Trophoblast cell (in vitro differentiated cells and primary cell): ENCODE data around the gene ARFGEF2.
A peak's percentile ranks its signal among the peaks of the same experiment; 100 is the strongest.

ENCODE experiments used
- DNase-seq, 2 donors: peaks; one replicate each; pipeline ENCODE4 v3.0.0-alpha.2; 2016
- H2AFZ ChIP-seq: 2 replicates; pipeline ENCODE4 v1.6.1; 2013; ENCODE audit warnings: low read length, moderate library complexity, mild to moderate bottlenecking; ENCODE audit not compliant: insufficient read depth, poor library complexity
- H2AK5ac ChIP-seq: 2 replicates; pipeline ENCODE4 v1.6.1; 2013; ENCODE audit warnings: mild to moderate bottlenecking, low read length
- H2BK120ac ChIP-seq: 2 replicates; pipeline ENCODE4 v1.6.1; 2013; ENCODE audit warnings: low read length, mild to moderate bottlenecking, moderate library complexity; ENCODE audit not compliant: insufficient read depth, poor library complexity
- H2BK12ac ChIP-seq: 2 replicates; pipeline ENCODE4 v1.6.1; 2013; ENCODE audit warnings: mild to moderate bottlenecking, low read length, moderate library complexity
- H2BK5ac ChIP-seq: 2 replicates; pipeline ENCODE4 v1.6.1; 2013; ENCODE audit warnings: low read length, low read depth, moderate library complexity, mild to moderate bottlenecking; ENCODE audit not compliant: poor library complexity
- H3K14ac ChIP-seq: 2 replicates; pipeline ENCODE4 v1.6.1; 2013; ENCODE audit warnings: mild to moderate bottlenecking, low read length
- H3K18ac ChIP-seq: 2 replicates; pipeline ENCODE4 v1.6.1; 2013; ENCODE audit warnings: mild to moderate bottlenecking, low read length
- H3K23ac ChIP-seq: 2 replicates; pipeline ENCODE4 v1.6.1; 2013; ENCODE audit warnings: low read length
- H3K27ac ChIP-seq: 2 replicates; pipeline ENCODE4 v1.5.1; 2013; ENCODE audit warnings: low read depth, mild to moderate bottlenecking, inconsistent platforms, low read length, moderate library complexity
- H3K27me3 ChIP-seq: 2 replicates; pipeline ENCODE4 v1.6.1; 2013; ENCODE audit warnings: inconsistent platforms, mild to moderate bottlenecking, low read length, moderate library complexity; ENCODE audit not compliant: insufficient read depth
- H3K36me3 ChIP-seq, 2 experiments: 1 replicate in 1 of 2; 2 replicates in 1 of 2; pipeline ENCODE4 v1.6.1; 2013; ENCODE audit warnings: low read length in 2 of 2, mild to moderate bottlenecking in 2 of 2, moderate library complexity in 1 of 2; ENCODE audit not compliant: insufficient read depth in 2 of 2, control insufficient read depth in 1 of 2
- H3K4ac ChIP-seq: 2 replicates; pipeline ENCODE4 v1.6.1; 2013; ENCODE audit warnings: low read depth, mild to moderate bottlenecking, low read length, moderate library complexity
- H3K4me1 ChIP-seq, 2 experiments: 1 replicate in 1 of 2; 2 replicates in 1 of 2; pipeline ENCODE4 v1.6.1; 2013; ENCODE audit warnings: low read length in 2 of 2, mild to moderate bottlenecking in 2 of 2, moderate library complexity in 1 of 2; ENCODE audit not compliant: insufficient read depth in 2 of 2, control insufficient read depth in 1 of 2
- H3K4me2 ChIP-seq: 2 replicates; pipeline ENCODE4 v1.6.1; 2013; ENCODE audit warnings: inconsistent platforms, mild to moderate bottlenecking, low read length, moderate library complexity
- H3K4me3 ChIP-seq: 2 replicates; pipeline ENCODE4 v1.5.1; 2013; ENCODE audit warnings: mild to moderate bottlenecking, low read depth, low read length, inconsistent platforms
- H3K79me1 ChIP-seq: one replicate; pipeline ENCODE4 v1.6.1; 2013; ENCODE audit warnings: low read length
- H3K79me2 ChIP-seq: 2 replicates; pipeline ENCODE4 v1.6.1; 2013; ENCODE audit warnings: low read length, mild to moderate bottlenecking; ENCODE audit not compliant: control insufficient read depth, insufficient read depth, poor library complexity
- H3K9ac ChIP-seq: 2 replicates; pipeline ENCODE4 v1.6.1; 2013; ENCODE audit warnings: mild to moderate bottlenecking, low read length
- H3K9me3 ChIP-seq: 2 replicates; pipeline ENCODE4 v1.6.1; 2013; ENCODE audit warnings: low read depth, mild to moderate bottlenecking, control low read depth, inconsistent platforms, low read length; ENCODE audit not compliant: insufficient read depth
- H4K12ac ChIP-seq: 2 replicates; pipeline ENCODE4 v1.6.1; 2013; ENCODE audit warnings: low read depth, mild to moderate bottlenecking, low read length, moderate library complexity
- H4K8ac ChIP-seq: 2 replicates; pipeline ENCODE4 v1.6.1; 2013; ENCODE audit warnings: low read depth, mild to moderate bottlenecking, low read length, moderate library complexity
- H4K91ac ChIP-seq: one replicate; pipeline ENCODE4 v1.6.1; 2013; ENCODE audit warnings: low read depth, mild to moderate bottlenecking, low read length, moderate library complexity
- WGBS: extraction: QIAGEN DNeasy Blood & Tissue Kit; methylation state at CpG from one replicate; pipeline ENCODE4 v1.1.7; 2013; ENCODE audit warnings: missing lambda C conversion rate; ENCODE audit not compliant: insufficient read length, insufficient coverage; ENCODE audit errors: extremely low coverage; 5-methylcytosine and 5-hydroxymethylcytosine counted together

Gene ARFGEF2

DNA sequence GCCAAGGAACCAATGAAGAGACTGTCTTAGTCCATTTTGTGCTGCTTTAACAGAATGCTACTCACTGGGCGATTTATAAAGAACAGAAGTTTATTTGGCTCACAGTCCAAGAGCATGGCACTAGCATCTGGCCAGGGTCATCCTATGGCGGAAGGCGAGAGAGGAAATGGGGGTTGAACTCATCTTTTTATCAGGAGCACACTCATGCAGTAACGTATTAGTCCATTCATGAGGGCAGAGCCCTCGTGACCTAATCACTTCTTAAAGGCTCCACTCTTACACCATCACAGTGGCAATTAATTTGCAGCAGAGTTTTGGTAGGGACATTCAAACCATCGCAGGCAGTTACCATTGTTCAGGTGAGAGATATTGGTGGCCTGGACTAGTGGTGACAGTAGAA is 8.5 kb downstream of the ARFGEF2 start:
- no peak overlapping the region for H3K14ac ChIP-seq
- H3K4me1 ChIP-seq: peaks cover 10 to 19% of the 10 kb centered on the region in 2 experiments
- H3K9me3 ChIP-seq: no peaks in the 10 kb centered on the region
- H3K18ac ChIP-seq: no peak overlapping the region
- H2BK5ac ChIP-seq: no peak overlapping the region
- H3K36me3 ChIP-seq: no peaks in the 10 kb centered on the region
- no peak overlapping the region for H4K8ac ChIP-seq
- H3K27ac ChIP-seq: no peak overlapping the region
- H4K91ac ChIP-seq: no peak overlapping the region
- no peak overlapping the region for H4K12ac ChIP-seq
- H3K27me3 ChIP-seq: no peaks in the 10 kb centered on the region
- peak overlapping the region; percentile 19 for H3K4ac ChIP-seq
- DNase-seq: no peak
- H3K79me1 ChIP-seq: no peaks in the 10 kb centered on the region
- no peak overlapping the region for H2AK5ac ChIP-seq
- no peak overlapping the region for H3K4me3 ChIP-seq
- H2AFZ ChIP-seq: no peak overlapping the region
- H3K23ac ChIP-seq: no peak overlapping the region
- peaks cover 4% of the 10 kb centered on the region for H3K79me2 ChIP-seq
- no peak overlapping the region for H3K4me2 ChIP-seq
- no peak overlapping the region for H2BK12ac ChIP-seq
- H3K9ac ChIP-seq: no peak overlapping the region
- no peak overlapping the region for H2BK120ac ChIP-seq
- no CpG with 5 or more reads among the region's 6 CpGs for WGBS

DNA sequence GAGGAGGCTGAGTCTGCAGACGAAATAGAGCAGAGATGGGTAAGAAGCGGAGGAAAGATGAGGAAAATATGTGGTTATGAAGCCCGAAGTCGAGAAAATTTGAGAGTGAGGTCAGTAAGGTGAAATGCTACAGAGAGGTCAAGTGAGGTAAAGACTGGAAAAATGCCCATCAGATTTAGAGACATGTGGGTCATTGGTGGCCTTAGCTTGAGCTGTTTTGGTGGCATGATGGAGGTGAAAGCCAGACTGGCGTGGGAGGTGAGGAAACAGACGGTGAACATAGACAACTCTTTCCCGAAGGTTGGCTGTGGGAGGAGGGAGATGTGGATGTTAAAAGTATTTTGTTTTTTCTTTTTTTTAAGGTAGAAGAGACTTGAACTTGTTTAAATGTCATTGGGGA is 9.4 kb downstream of the ARFGEF2 start:
- no peak overlapping the region for H4K91ac ChIP-seq
- H3K36me3 ChIP-seq: no peaks in the 10 kb centered on the region
- WGBS: 100% methylated on average over 3 of the region's 7 CpGs
- H2AFZ ChIP-seq: no peak overlapping the region
- H3K4me2 ChIP-seq: no peak overlapping the region
- H2BK12ac ChIP-seq: no peak overlapping the region
- DNase-seq: peak in 1 of 2 donors; percentile 26
- no peak overlapping the region for H3K4me3 ChIP-seq
- no peak overlapping the region for H3K18ac ChIP-seq
- peaks cover 4% of the 10 kb centered on the region for H3K79me2 ChIP-seq
- no peaks in the 10 kb centered on the region for H3K9me3 ChIP-seq
- no peak overlapping the region for H3K9ac ChIP-seq
- H3K79me1 ChIP-seq: no peaks in the 10 kb centered on the region
- no peak overlapping the region for H2AK5ac ChIP-seq
- no peak overlapping the region for H3K23ac ChIP-seq
- H3K14ac ChIP-seq: no peak overlapping the region
- H2BK5ac ChIP-seq: no peak overlapping the region
- no peak overlapping the region for H4K8ac ChIP-seq
- H4K12ac ChIP-seq: no peak overlapping the region
- no peak overlapping the region for H2BK120ac ChIP-seq
- H3K27me3 ChIP-seq: no peaks in the 10 kb centered on the region
- H3K4ac ChIP-seq: peak overlapping the region; percentile 40
- H3K4me1 ChIP-seq: peaks cover 10 to 18% of the 10 kb centered on the region in 2 experiments
- no peak overlapping the region for H3K27ac ChIP-seq

GRCh38 chr20:48931527-48932374 is 10.2 kb downstream of the ARFGEF2 start:
- no peak overlapping the region for H4K91ac ChIP-seq
- peaks cover 3% of the 10 kb centered on the region for H3K79me2 ChIP-seq
- H2BK12ac ChIP-seq: peak overlapping the region; percentile 33
- H3K4me1 ChIP-seq: peaks cover 10 to 18% of the 10 kb centered on the region in 2 experiments
- H3K79me1 ChIP-seq: no peaks in the 10 kb centered on the region
- no peak overlapping the region for H2BK120ac ChIP-seq
- H3K9me3 ChIP-seq: no peaks in the 10 kb centered on the region
- H2AFZ ChIP-seq: peak overlapping the region; percentile 1
- H2AK5ac ChIP-seq: no peak overlapping the region
- no peak overlapping the region for H3K9ac ChIP-seq
- no peak overlapping the region for H3K4me2 ChIP-seq
- H3K36me3 ChIP-seq: no peaks in the 10 kb centered on the region
- H4K12ac ChIP-seq: no peak overlapping the region
- H2BK5ac ChIP-seq: no peak overlapping the region
- no peak overlapping the region for H3K14ac ChIP-seq
- no peak for DNase-seq
- H3K4ac ChIP-seq: no peak overlapping the region
- H4K8ac ChIP-seq: peak overlapping the region; percentile 45
- H3K27ac ChIP-seq: no peak overlapping the region
- H3K4me3 ChIP-seq: no peak overlapping the region
- no peaks in the 10 kb centered on the region for H3K27me3 ChIP-seq
- H3K23ac ChIP-seq: no peak overlapping the region
- H3K18ac ChIP-seq: no peak overlapping the region
- WGBS: no CpG with 5 or more reads among the region's 9 CpGs

GRCh38 chr20:48932375-48932941 is 10.9 kb downstream of the ARFGEF2 start:
- Histone ChIP-seq H4K8ac (peak overlapping the region; percentile 45), H3K4me3 (no peak overlapping the region), H2BK120ac (no peak overlapping the region), H4K12ac (no peak overlapping the region), H3K4me2 (no peak overlapping the region), H3K79me2 (peaks cover 1% of the 10 kb centered on the region), H3K14ac (peak overlapping the region; percentile 14), H2BK12ac (no peak overlapping the region), H3K79me1 (no peaks in the 10 kb centered on the region), H3K27me3 (no peaks in the 10 kb centered on the region), H3K23ac (no peak overlapping the region), H4K91ac (no peak overlapping the region), H3K4me1 (peaks cover 10 to 18% of the 10 kb centered on the region in 2 experiments), H3K27ac (no peak overlapping the region), H3K36me3 (no peaks in the 10 kb centered on the region), H3K18ac (peak overlapping the region; percentile 34), H2AFZ (no peak overlapping the region), H3K9me3 (no peaks in the 10 kb centered on the region), H3K4ac (no peak overlapping the region), H3K9ac (no peak overlapping the region), H2AK5ac (no peak overlapping the region), H2BK5ac (no peak overlapping the region)
- no peak for DNase-seq
- WGBS: no CpG with 5 or more reads among the region's 8 CpGs
